Muscle of arm (tissue), 12 donors: ENCODE data around the gene FBXO4. TPM values are rescaled to one million over a fixed set of nuclear protein-coding genes. Genes with fewer than 3 reads are reported as not detected.
"Not testable (repeated sequence)": the region's sequence is repeated elsewhere in the genome, so short reads cannot be mapped to it uniquely, and the experiment has no call there.

Experiments used
- DNase-seq: peaks from one replicate; pipeline ENCODE4 v3.0.0-alpha.2; 2013
- polyA plus RNA-seq, 12 donors: library from polyadenylated mRNA; unstranded; fragments of 120-200 nt; gene quantifications; one replicate each; pipeline ENCODE4 v1.2.1, GENCODE V29; 2013; ENCODE audit not compliant: insufficient read length in 12 of 12

FBXO4 gene
- polyA plus RNA-seq, 12 donors = 8.0 to 15.0 (median 12.4) TPM; not detected in 1

- no peak for DNase-seq
These were observed 53.6 kb downstream of the FBXO4 start for GRCh38 chr5:41978676-41979075.

- DNase-seq = no peak
These were observed 55.3 kb downstream of the FBXO4 start for GRCh38 chr5:41980396-41980795.

- DNase-seq = no peak
These were observed 55.8 kb downstream of the FBXO4 start for GRCh38 chr5:41980870-41981269.

GRCh38 chr5:41982858-41983257 lies 57.8 kb downstream of the FBXO4 start:
- DNase-seq = not testable (repeated sequence)

- no peak for DNase-seq
These were observed 58.2 kb downstream of the FBXO4 start for GRCh38 chr5:41983284-41983683.

GRCh38 chr5:41985945-41986695 lies 61.0 kb downstream of the FBXO4 start:
- DNase-seq = no peak

Other genes starting within 250 kb of the FBXO4 start
- 10 to 100 TPM in 9 of 12 donors, 1 to 10 TPM in 2, not detected in 1; 9.5 to 19.9 (median 14.2) TPM for gene OXCT1, start 54.9 kb upstream of the FBXO4 start, polyA plus RNA-seq
- gene RIMOC1, start 20.9 kb upstream of the FBXO4 start, polyA plus RNA-seq = 10 to 100 TPM in 11 of 12 donors, not detected in 1; 13.5 to 21.8 (median 18.7) TPM